Mucosa of rectum (tissue), 2 donors: ENCODE data around the gene BBS2.

Experiments used
- H3K27ac ChIP-seq, 2 donors: one replicate each; pipeline ENCODE4 v1.7.0; 2013; ENCODE audit warnings: inconsistent platforms in 2 of 2, low read depth in 2 of 2, low read length in 2 of 2
- H3K27me3 ChIP-seq, 2 donors: one replicate each; pipeline ENCODE4 v1.7.0; 2013; ENCODE audit warnings: low read length in 2 of 2; ENCODE audit not compliant: control insufficient read depth in 2 of 2, insufficient read depth in 2 of 2
- H3K36me3 ChIP-seq, 2 donors: one replicate each; pipeline ENCODE4 v1.7.0; 2013; ENCODE audit warnings: low read length in 2 of 2; ENCODE audit not compliant: control insufficient read depth in 2 of 2, insufficient read depth in 2 of 2
- H3K4me1 ChIP-seq, 2 donors: one replicate each; pipeline ENCODE4 v1.7.0; 2013; ENCODE audit warnings: low read length in 2 of 2, mild to moderate bottlenecking in 1 of 2; ENCODE audit not compliant: control insufficient read depth in 2 of 2, insufficient read depth in 2 of 2
- H3K4me3 ChIP-seq, 2 donors: one replicate each; pipeline ENCODE4 v1.7.0; 2013; ENCODE audit warnings: low read length in 2 of 2
- H3K9ac ChIP-seq, 2 donors: one replicate each; pipeline ENCODE4 v1.7.0; 2013; ENCODE audit warnings: low read length in 2 of 2, low read depth in 1 of 2, mild to moderate bottlenecking in 1 of 2
- H3K9me3 ChIP-seq, 2 donors: one replicate each; pipeline ENCODE4 v1.7.0; 2013; ENCODE audit warnings: low read length in 2 of 2; ENCODE audit not compliant: control insufficient read depth in 2 of 2
- donor health status: healthy.
- donor health status: Normal muscosa, but diverticular disease.

BBS2 gene

DNA sequence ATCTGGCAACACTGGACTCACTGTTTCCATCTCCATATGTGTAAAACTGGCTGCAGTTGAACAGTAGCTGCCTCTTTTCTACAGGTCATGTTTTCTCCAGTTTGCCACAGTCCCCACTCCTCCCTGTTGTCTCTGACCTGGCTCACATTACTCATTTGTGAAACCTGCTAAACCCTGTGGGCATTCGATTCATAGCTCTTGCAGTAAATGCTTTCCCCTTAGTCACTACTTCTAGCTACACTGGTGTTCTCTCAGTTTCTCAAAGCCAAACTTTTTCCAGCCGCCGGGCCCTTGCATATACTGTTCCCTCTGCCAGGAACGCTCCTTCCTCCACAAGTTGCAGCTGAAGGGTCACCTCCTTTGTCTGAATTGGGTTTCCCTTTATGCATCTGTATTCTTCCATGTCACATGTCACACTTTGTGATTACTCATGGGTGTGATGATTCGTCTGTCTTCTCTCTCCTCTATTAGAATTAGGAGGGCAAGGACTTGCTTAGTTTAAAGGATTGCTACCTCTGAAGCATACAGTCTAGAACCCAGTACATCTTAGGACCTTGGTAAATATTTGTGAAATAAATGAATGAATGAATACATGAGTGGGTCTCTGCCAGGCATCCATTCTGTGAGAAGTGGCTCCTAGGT is 30.0 kb upstream of the BBS2 start:
- Histone ChIP-seq H3K4me3 (no peak overlapping the region), H3K9me3 (no peaks in the 10 kb centered on the region), H3K4me1 (peaks cover 4 to 5% of the 10 kb centered on the region in 2 donors), H3K27me3 (no peaks in the 10 kb centered on the region), H3K27ac (no peak overlapping the region), H3K36me3 (no peaks in the 10 kb centered on the region), H3K9ac (no peak overlapping the region)

DNA sequence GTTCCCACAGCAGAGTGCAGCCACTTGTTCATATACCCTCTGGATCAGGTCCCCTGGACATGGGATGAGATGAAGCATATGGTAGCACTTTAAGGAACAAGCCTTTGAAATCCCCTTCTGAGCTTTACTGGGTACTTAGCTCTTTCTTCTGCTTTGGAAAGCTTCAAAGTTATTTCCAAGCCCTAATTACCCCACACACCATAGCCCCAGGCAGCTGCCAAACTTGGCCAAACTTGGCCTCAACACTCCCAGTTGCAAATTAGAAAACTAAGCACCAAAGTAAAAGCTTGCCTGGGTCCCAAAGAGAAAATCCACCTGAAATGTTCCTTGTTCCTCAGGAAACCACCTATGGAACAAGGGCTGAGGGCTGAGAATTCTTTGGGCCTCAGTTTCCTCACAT is 29.3 kb upstream of the BBS2 start:
- H3K4me1 ChIP-seq = peaks cover 4 to 5% of the 10 kb centered on the region in 2 donors
- H3K9me3 ChIP-seq = no peaks in the 10 kb centered on the region
- no peak overlapping the region for H3K27ac ChIP-seq
- no peak overlapping the region for H3K4me3 ChIP-seq
- no peak overlapping the region for H3K9ac ChIP-seq
- H3K36me3 ChIP-seq = no peaks in the 10 kb centered on the region
- no peaks in the 10 kb centered on the region for H3K27me3 ChIP-seq

DNA sequence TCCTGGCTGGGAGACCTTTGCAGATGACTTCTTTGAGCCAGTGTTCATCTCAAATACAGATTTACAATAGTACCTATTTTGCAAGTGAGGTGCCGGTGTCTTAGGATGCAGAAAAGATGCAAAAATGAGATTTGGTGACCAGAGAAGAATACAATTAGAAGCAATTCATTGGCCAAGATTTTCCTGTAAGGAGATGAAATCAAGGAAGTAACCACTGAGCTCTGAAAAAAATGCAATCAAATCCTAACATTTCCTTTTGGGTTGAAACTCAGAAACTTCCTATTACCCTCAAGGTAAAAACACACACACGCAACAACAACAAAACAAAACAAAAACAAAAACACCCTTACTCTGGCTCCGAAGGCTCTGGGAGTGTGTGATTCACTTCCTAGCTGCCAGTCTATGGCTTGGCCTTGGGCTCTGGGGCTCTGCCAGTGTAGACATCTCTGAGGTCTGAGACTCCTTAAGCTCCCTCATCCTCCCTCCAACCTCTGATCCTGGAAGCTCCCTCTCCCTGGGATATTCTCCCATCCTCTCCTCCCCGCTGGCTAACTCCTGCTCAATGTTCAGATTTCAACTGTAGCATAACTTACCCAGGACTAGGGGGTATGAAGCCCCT is 28.2 kb upstream of the BBS2 start:
- H3K9me3 ChIP-seq = no peaks in the 10 kb centered on the region
- no peak overlapping the region for H3K9ac ChIP-seq

DNA sequence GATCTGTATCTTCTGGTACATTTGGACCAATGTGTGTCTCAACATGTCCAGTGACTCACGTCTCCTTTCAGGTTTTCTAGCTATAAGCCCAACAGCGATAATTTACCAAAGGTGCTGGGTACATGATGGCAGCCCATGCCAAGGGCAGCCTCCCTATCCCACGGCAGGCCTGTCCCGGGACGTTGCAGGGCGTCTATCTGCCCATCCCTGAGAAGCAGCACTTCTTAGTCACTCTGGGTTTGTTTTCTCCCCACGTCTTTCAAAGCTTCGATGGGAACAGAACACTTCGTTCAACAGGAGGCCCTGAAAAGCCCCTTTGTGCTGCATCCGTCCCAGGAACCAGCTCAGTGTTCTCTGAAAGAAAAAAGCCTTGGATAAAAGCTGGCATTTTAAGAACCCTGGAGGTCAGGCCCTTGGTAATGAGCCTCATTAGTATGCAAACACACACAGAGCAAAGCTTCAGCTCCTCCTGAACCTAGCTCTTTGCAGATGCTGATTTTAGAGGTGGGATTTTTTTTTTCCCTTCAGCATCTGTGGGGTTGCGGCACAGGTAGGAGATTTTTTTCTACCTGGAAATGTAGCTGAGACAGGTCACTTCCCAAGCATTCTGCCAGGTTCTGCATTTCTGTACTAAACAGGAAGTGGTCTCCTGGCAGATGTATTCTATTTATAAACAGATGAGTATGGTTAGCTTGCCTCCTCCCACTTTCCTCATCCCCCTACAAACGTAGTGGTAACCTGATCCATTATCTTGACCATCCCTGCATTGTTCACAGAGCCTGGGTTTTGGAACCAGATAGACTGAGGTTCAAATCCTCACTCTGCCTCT is 27.5 kb upstream of the BBS2 start:
- Histone ChIP-seq H3K9ac (no peak overlapping the region), H3K27ac (no peak overlapping the region)

More for the DNA sequence above, 28.2 kb upstream of the BBS2 start:
- H3K27me3 ChIP-seq = no peaks in the 10 kb centered on the region
- no peaks in the 10 kb centered on the region for H3K36me3 ChIP-seq
- no peak overlapping the region for H3K4me3 ChIP-seq
- H3K27ac ChIP-seq = no peak overlapping the region
- H3K4me1 ChIP-seq = peaks cover 4 to 5% of the 10 kb centered on the region in 2 donors

DNA sequence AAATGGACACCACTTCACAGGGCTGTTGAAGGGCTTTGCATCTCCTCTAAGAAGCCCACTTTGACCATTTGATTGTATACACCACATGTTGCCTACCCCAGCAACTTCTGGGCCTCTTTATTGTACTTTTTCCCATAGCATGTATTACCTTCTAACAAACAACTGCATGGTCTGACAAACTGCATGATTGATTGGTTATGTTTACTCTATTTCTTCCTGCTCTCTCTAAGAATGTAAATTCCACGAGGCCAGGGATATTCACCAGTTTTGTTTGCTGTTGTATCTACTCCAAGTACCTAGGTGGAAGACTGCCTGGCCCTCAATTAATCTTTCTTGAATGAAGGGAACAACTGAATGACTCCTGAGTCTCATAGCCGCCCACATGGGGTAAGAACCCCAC is 22.2 kb upstream of the BBS2 start:
- Histone ChIP-seq H3K36me3 (no peaks in the 10 kb centered on the region), H3K27ac (no peak overlapping the region), H3K27me3 (no peaks in the 10 kb centered on the region), H3K9me3 (no peaks in the 10 kb centered on the region), H3K4me1 (no peaks in the 10 kb centered on the region), H3K4me3 (no peak overlapping the region), H3K9ac (no peak overlapping the region)

More for the DNA sequence above, 27.5 kb upstream of the BBS2 start:
- Histone ChIP-seq H3K4me3 (no peak overlapping the region), H3K36me3 (no peaks in the 10 kb centered on the region), H3K4me1 (peaks cover 4% of the 10 kb centered on the region in 2 donors), H3K27me3 (no peaks in the 10 kb centered on the region), H3K9me3 (no peaks in the 10 kb centered on the region)

DNA sequence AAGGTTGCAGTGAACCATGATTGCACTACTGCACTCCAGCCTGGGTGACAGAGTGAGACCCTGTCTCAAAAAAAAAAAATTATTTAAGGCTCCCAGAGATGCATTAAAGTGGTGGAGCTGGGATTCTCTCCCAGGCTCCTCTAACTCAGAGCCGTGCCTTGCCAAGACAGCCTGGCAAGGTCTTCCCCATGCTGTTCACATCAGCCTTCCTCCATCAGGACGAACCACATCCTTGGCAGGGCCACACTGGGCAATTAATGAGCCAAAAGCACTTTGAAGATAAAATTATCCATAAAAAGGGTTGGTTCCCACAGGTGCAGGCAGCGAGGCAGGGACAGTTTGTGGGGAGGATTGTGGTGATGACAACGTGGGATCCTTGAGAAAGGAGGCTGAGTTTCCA is 19.8 kb upstream of the BBS2 start:
- no peak overlapping the region for H3K9ac ChIP-seq
- H3K27ac ChIP-seq = no peak overlapping the region

DNA sequence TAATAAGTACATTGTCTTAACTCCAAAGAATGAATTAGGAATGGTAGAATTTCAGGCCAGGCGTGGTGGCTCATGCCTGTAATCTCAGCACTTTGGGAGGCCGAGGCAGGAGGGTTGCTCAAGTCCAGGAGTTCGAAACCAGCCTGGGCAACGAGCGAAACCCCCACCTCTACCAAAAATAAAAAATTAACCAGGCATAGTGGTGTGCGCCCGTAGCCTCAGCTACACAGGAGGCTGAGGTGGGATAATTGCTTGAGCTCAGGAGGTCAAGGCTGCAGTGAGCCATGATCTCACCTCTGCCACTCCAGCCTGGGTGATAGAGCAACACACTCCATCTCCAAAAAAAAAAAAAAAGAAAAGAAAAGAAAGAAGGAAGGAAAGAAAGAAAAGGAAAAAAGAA is 18.5 kb upstream of the BBS2 start:
- no peak overlapping the region for H3K9ac ChIP-seq
- no peaks in the 10 kb centered on the region for H3K27me3 ChIP-seq
- H3K4me1 ChIP-seq = no peaks in the 10 kb centered on the region
- H3K9me3 ChIP-seq = no peaks in the 10 kb centered on the region
- H3K36me3 ChIP-seq = no peaks in the 10 kb centered on the region
- no peak overlapping the region for H3K27ac ChIP-seq
- no peak overlapping the region for H3K4me3 ChIP-seq

More for the DNA sequence above, 19.8 kb upstream of the BBS2 start:
- no peaks in the 10 kb centered on the region for H3K27me3 ChIP-seq
- H3K36me3 ChIP-seq = no peaks in the 10 kb centered on the region
- no peaks in the 10 kb centered on the region for H3K4me1 ChIP-seq
- no peak overlapping the region for H3K4me3 ChIP-seq
- H3K9me3 ChIP-seq = no peaks in the 10 kb centered on the region

DNA sequence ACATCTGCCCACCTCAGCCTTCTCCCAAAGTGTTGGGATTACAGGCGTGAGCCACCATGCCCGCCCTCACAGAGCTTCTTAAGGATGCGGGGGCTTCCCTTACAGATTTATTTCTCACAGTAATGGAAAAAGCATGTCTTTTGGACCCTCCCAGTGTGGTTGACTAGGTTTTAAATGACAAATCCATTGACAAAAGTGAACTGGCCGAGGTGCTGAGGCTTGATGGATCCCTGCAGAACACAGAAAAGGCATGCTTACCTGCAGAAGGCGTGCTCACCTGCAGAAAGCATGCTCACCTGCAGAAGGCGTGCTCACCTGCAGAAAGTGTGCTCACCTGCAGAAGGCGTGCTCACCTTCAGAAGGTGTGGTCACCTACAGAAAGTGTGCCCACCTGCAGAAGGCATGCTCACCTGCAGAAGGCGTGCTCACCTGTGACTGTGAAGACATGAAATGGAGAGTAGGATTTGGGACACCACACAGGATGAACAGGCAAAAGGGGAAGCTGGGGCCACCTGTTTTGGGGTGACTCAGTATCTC is 15.1 kb upstream of the BBS2 start:
- no peaks in the 10 kb centered on the region for H3K36me3 ChIP-seq
- no peaks in the 10 kb centered on the region for H3K4me1 ChIP-seq
- no peak overlapping the region for H3K9ac ChIP-seq

DNA sequence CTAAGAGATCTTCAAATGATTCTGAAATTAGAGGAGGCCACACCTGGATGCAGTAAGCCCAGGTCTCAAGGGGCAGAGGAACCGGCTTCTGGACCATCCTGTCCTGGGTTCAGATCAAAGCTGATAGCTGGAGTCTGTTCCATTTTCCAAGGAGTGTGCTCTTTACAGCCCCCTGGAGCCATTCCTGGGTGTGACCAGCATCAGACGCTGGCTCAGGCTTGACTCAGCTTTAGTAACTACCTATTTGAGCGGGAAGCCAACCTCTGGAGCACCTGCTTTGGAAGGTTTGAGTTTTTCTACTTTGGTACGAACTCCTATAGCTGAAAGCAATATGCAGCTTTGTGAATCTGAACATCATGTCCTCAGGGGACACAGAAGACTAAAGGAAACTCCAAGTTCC is 12.9 kb upstream of the BBS2 start:
- H3K27ac ChIP-seq = no peak overlapping the region
- H3K36me3 ChIP-seq = no peaks in the 10 kb centered on the region
- no peaks in the 10 kb centered on the region for H3K4me1 ChIP-seq
- H3K9me3 ChIP-seq = no peaks in the 10 kb centered on the region
- H3K27me3 ChIP-seq = no peaks in the 10 kb centered on the region
- no peak overlapping the region for H3K9ac ChIP-seq
- H3K4me3 ChIP-seq = no peak overlapping the region

More for the DNA sequence above, 15.1 kb upstream of the BBS2 start:
- H3K4me3 ChIP-seq = no peak overlapping the region
- no peaks in the 10 kb centered on the region for H3K27me3 ChIP-seq
- no peaks in the 10 kb centered on the region for H3K9me3 ChIP-seq
- H3K27ac ChIP-seq = no peak overlapping the region

DNA sequence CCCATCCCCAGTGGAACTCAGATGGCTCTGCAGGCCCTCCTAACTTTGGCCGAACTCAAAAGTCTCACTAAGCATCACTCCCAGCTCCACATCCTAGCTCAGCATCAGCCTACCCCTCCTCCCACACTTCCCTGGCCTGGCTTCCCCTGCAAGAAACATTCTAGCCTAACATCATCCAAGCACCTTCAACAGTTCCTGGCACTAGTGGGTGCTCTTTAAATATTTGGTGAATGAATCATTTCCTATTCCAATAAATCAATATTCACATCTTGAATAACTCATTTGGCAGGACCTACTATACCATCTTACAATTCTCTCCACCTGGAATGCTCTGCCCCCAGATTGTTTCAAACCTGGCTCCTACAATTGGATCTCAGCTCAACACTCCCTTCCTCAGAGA is 11.0 kb upstream of the BBS2 start:
- no peaks in the 10 kb centered on the region for H3K4me1 ChIP-seq
- H3K9me3 ChIP-seq = no peaks in the 10 kb centered on the region
- no peak overlapping the region for H3K27ac ChIP-seq
- no peaks in the 10 kb centered on the region for H3K27me3 ChIP-seq
- no peak overlapping the region for H3K9ac ChIP-seq
- no peak overlapping the region for H3K4me3 ChIP-seq
- no peaks in the 10 kb centered on the region for H3K36me3 ChIP-seq
